ENCODE measurements around the gene CRACR2A.

Gene CRACR2A

GRCh38 chr12:3770891-3771290 lies 18.0 kb upstream of the CRACR2A start:
- no peaks in the 10 kb centered on the region for H3K9me3 ChIP-seq (ENCODE audit: low read length)
- no peaks in the 10 kb centered on the region for H3K27me3 ChIP-seq (ENCODE audit: insufficient read depth, low read length)
- no peak overlapping the region for H2AFZ ChIP-seq (ENCODE audit: low read depth, low read length)
- no peaks in the 10 kb centered on the region for H3K36me3 ChIP-seq (ENCODE audit: insufficient read depth, low read length)
- peaks cover 3% of the 10 kb centered on the region for H3K4me1 ChIP-seq (ENCODE audit: insufficient read depth, low read length)
- no peak overlapping the region for H3K4me3 ChIP-seq (ENCODE audit: low read length)

GRCh38 chr12:3768911-3769447 lies 16.1 kb upstream of the CRACR2A start:
- peaks cover 3% of the 10 kb centered on the region for H3K4me1 ChIP-seq (ENCODE audit: insufficient read depth, low read length)

GRCh38 chr12:3761116-3761735 lies 8.3 kb upstream of the CRACR2A start:
- H3K4me3 ChIP-seq (ENCODE audit: low read length), result no peak overlapping the region
- H2AFZ ChIP-seq (ENCODE audit: low read depth, low read length), result no peak overlapping the region
- H3K9me3 ChIP-seq (ENCODE audit: low read length), result no peaks in the 10 kb centered on the region
- no peaks in the 10 kb centered on the region for H3K36me3 ChIP-seq (ENCODE audit: insufficient read depth, low read length)
- no peaks in the 10 kb centered on the region for H3K27me3 ChIP-seq (ENCODE audit: insufficient read depth, low read length)
- H3K4me1 ChIP-seq (ENCODE audit: insufficient read depth, low read length), result peaks cover 5% of the 10 kb centered on the region

More at GRCh38 chr12:3768911-3769447, 16.1 kb upstream of the CRACR2A start:
- Histone ChIP-seq H3K36me3 (ENCODE audit: insufficient read depth, low read length) (no peaks in the 10 kb centered on the region), H2AFZ (ENCODE audit: low read depth, low read length) (no peak overlapping the region), H3K4me3 (ENCODE audit: low read length) (no peak overlapping the region), H3K9me3 (ENCODE audit: low read length) (no peaks in the 10 kb centered on the region), H3K27me3 (ENCODE audit: insufficient read depth, low read length) (no peaks in the 10 kb centered on the region)

GRCh38 chr12:3759878-3760277 lies 7.0 kb upstream of the CRACR2A start:
- Histone ChIP-seq H3K4me1 (ENCODE audit: insufficient read depth, low read length) (peaks cover 5% of the 10 kb centered on the region), H3K4me3 (ENCODE audit: low read length) (no peak overlapping the region), H3K9me3 (ENCODE audit: low read length) (peaks cover 2% of the 10 kb centered on the region), H3K36me3 (ENCODE audit: insufficient read depth, low read length) (no peaks in the 10 kb centered on the region), H2AFZ (ENCODE audit: low read depth, low read length) (no peak overlapping the region), H3K27me3 (ENCODE audit: insufficient read depth, low read length) (no peaks in the 10 kb centered on the region)

- H3K9me3 ChIP-seq (ENCODE audit: low read length), result peaks cover 2% of the 10 kb centered on the region
- H3K4me1 ChIP-seq (ENCODE audit: insufficient read depth, low read length), result peaks cover 5% of the 10 kb centered on the region
- H3K4me3 ChIP-seq (ENCODE audit: low read length), result no peak overlapping the region
- no peak overlapping the region for H2AFZ ChIP-seq (ENCODE audit: low read depth, low read length)
- H3K27me3 ChIP-seq (ENCODE audit: insufficient read depth, low read length), result no peaks in the 10 kb centered on the region
- H3K36me3 ChIP-seq (ENCODE audit: insufficient read depth, low read length), result no peaks in the 10 kb centered on the region
Measured at GRCh38 chr12:3757261-3757660, 4.4 kb upstream of the CRACR2A start.

- H2AFZ ChIP-seq (ENCODE audit: low read depth, low read length), result no peak overlapping the region
- H3K36me3 ChIP-seq (ENCODE audit: insufficient read depth, low read length), result no peaks in the 10 kb centered on the region
- H3K4me3 ChIP-seq (ENCODE audit: low read length), result no peak overlapping the region
- peaks cover 1% of the 10 kb centered on the region for H3K4me1 ChIP-seq (ENCODE audit: insufficient read depth, low read length)
- H3K27me3 ChIP-seq (ENCODE audit: insufficient read depth, low read length), result no peaks in the 10 kb centered on the region
- peaks cover 2% of the 10 kb centered on the region for H3K9me3 ChIP-seq (ENCODE audit: low read length)
Measured at GRCh38 chr12:3755898-3756297, 3.0 kb upstream of the CRACR2A start.

- Histone ChIP-seq H3K36me3 (ENCODE audit: insufficient read depth, low read length) (no peaks in the 10 kb centered on the region), H2AFZ (ENCODE audit: low read depth, low read length) (no peak overlapping the region), H3K9me3 (ENCODE audit: low read length) (peaks cover 2% of the 10 kb centered on the region), H3K4me3 (ENCODE audit: low read length) (no peak overlapping the region), H3K27me3 (ENCODE audit: insufficient read depth, low read length) (no peaks in the 10 kb centered on the region), H3K4me1 (ENCODE audit: insufficient read depth, low read length) (no peaks in the 10 kb centered on the region)
Measured at GRCh38 chr12:3753544-3754284, 805 bp upstream of the CRACR2A start.

- H3K4me3 ChIP-seq (ENCODE audit: low read length), result no peak overlapping the region
- no peaks in the 10 kb centered on the region for H3K4me1 ChIP-seq (ENCODE audit: insufficient read depth, low read length)
- H2AFZ ChIP-seq (ENCODE audit: low read depth, low read length), result no peak overlapping the region
- no peaks in the 10 kb centered on the region for H3K36me3 ChIP-seq (ENCODE audit: insufficient read depth, low read length)
- H3K9me3 ChIP-seq (ENCODE audit: low read length), result peaks cover 2% of the 10 kb centered on the region
- no peaks in the 10 kb centered on the region for H3K27me3 ChIP-seq (ENCODE audit: insufficient read depth, low read length)
Measured at GRCh38 chr12:3752096-3752709, 706 bp downstream of the CRACR2A start.

GRCh38 chr12:3751151-3752095 lies 1.5 kb downstream of the CRACR2A start:
- H3K4me3 ChIP-seq (ENCODE audit: low read length), result no peak overlapping the region
- H2AFZ ChIP-seq (ENCODE audit: low read depth, low read length), result no peak overlapping the region
- no peaks in the 10 kb centered on the region for H3K27me3 ChIP-seq (ENCODE audit: insufficient read depth, low read length)
- H3K9me3 ChIP-seq (ENCODE audit: low read length), result peaks cover 2% of the 10 kb centered on the region
- H3K4me1 ChIP-seq (ENCODE audit: insufficient read depth, low read length), result no peaks in the 10 kb centered on the region
- no peaks in the 10 kb centered on the region for H3K36me3 ChIP-seq (ENCODE audit: insufficient read depth, low read length)

GRCh38 chr12:3750616-3751015 lies 2.3 kb downstream of the CRACR2A start:
- H3K36me3 ChIP-seq (ENCODE audit: insufficient read depth, low read length), result no peaks in the 10 kb centered on the region
- no peaks in the 10 kb centered on the region for H3K27me3 ChIP-seq (ENCODE audit: insufficient read depth, low read length)
- no peaks in the 10 kb centered on the region for H3K9me3 ChIP-seq (ENCODE audit: low read length)
- H3K4me3 ChIP-seq (ENCODE audit: low read length), result no peak overlapping the region
- no peaks in the 10 kb centered on the region for H3K4me1 ChIP-seq (ENCODE audit: insufficient read depth, low read length)
- H2AFZ ChIP-seq (ENCODE audit: low read depth, low read length), result no peak overlapping the region

GRCh38 chr12:3748620-3749019 lies 4.3 kb downstream of the CRACR2A start:
- H3K4me1 ChIP-seq (ENCODE audit: insufficient read depth, low read length), result no peaks in the 10 kb centered on the region
- H2AFZ ChIP-seq (ENCODE audit: low read depth, low read length), result no peak overlapping the region
- H3K27me3 ChIP-seq (ENCODE audit: insufficient read depth, low read length), result no peaks in the 10 kb centered on the region
- no peaks in the 10 kb centered on the region for H3K36me3 ChIP-seq (ENCODE audit: insufficient read depth, low read length)
- H3K9me3 ChIP-seq (ENCODE audit: low read length), result no peaks in the 10 kb centered on the region
- H3K4me3 ChIP-seq (ENCODE audit: low read length), result no peak overlapping the region

GRCh38 chr12:3747976-3748619 lies 4.8 kb downstream of the CRACR2A start:
- H3K27me3 ChIP-seq (ENCODE audit: insufficient read depth, low read length), result no peaks in the 10 kb centered on the region
- no peak overlapping the region for H3K4me3 ChIP-seq (ENCODE audit: low read length)
- no peaks in the 10 kb centered on the region for H3K36me3 ChIP-seq (ENCODE audit: insufficient read depth, low read length)
- H3K9me3 ChIP-seq (ENCODE audit: low read length), result no peaks in the 10 kb centered on the region
- no peaks in the 10 kb centered on the region for H3K4me1 ChIP-seq (ENCODE audit: insufficient read depth, low read length)
- no peak overlapping the region for H2AFZ ChIP-seq (ENCODE audit: low read depth, low read length)

Measured in neuron (in vitro differentiated cells).